Lower lobe of right lung (tissue), 2 donors: ENCODE data around the gene PPP2R2C. TPM values are rescaled to one million over a fixed set of nuclear protein-coding genes. Genes with fewer than 3 reads are reported as not detected.
A peak's percentile ranks its signal among the peaks of the same experiment; 100 is the strongest.

ENCODE experiments used
- ATAC-seq, 2 donors: fragments of 200-7000 bp; cut with Tn5 transposase; one replicate each; pipeline ENCODE4 v1.9.1; 2020 to 2022; ENCODE audit warnings: mild to moderate bottlenecking in 2 of 2, moderate library complexity in 2 of 2
- DNase-seq: peaks from one replicate; pipeline ENCODE4 v3.0.0-alpha.2; 2020
- H3K27ac ChIP-seq: fragments of 200-600 bp; one replicate; pipeline ENCODE4 v1.8.0; 2022
- H3K27me3 ChIP-seq: fragments of 200-600 bp; one replicate; pipeline ENCODE4 v1.8.0; 2022; ENCODE audit warnings: low read depth
- H3K36me3 ChIP-seq: fragments of 200-600 bp; one replicate; pipeline ENCODE4 v1.8.0; 2022; ENCODE audit warnings: mild to moderate bottlenecking
- H3K4me1 ChIP-seq: fragments of 200-600 bp; one replicate; pipeline ENCODE4 v1.8.0; 2022
- H3K4me3 ChIP-seq: fragments of 200-600 bp; one replicate; pipeline ENCODE4 v1.8.0; 2022; ENCODE audit warnings: mild to moderate bottlenecking
- H3K9me3 ChIP-seq: fragments of 200-600 bp; one replicate; pipeline ENCODE4 v1.8.0; 2022
- intact Hi-C: fragments of 100-400 bp; cut with DNase I; formaldehyde crosslinking; loops from one replicate; pipeline ENCODE4 v1.11.0; 2022
- total RNA-seq: library from RNA; stranded (reverse); fragmentation: NEBNext Ultra II Directional; extraction: Animal tissue kit (Norgen Biotek cat#: 25700); gene quantifications from one replicate; pipeline ENCODE4 v1.2.1, GENCODE V29; 2021
- TF ChIP-seq, protein P1 (sequence below): fragments of 200-600 bp; IDR thresholded peaks from one replicate; pipeline ENCODE4 v1.8.0; 2022; ENCODE audit warnings: antibody characterized with exemption, mild to moderate bottlenecking
- donor health status: DM: no; HTN: yes; CAD: no; lungs with severe emphysema.

Gene PPP2R2C
- total RNA-seq, 1 donor from 2014 or later, result not detected

- no peak for ATAC-seq
Measured at GRCh38 chr4:6385288-6385687, 87.1 kb downstream of the PPP2R2C start.

DNA sequence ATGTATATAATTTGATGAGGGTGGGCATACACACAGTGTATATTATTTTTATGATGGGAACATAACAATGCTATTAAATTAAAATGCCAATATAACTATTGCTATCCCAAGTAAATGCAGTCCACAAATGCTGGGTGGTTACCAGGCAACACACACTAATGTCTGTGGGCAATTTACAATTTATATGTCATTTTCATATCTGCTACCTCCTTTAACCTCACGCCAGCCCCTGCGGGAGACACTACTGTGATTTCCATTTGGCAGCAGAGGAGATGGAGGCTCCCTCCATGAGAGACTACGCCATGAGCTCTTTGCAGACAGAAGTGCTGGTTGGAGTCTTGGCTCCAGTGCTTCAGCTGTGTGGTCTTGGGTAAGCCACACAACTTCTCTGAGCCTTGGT lies 87.9 kb downstream of the PPP2R2C start:
- no peak for ATAC-seq
- intact Hi-C loops, result no loop called here
- H3K27me3 ChIP-seq, result peaks cover 34% of the 10 kb centered on the region

More at GRCh38 chr4:6385288-6385687, 87.1 kb downstream of the PPP2R2C start:
- H3K9me3 ChIP-seq, result no peaks in the 10 kb centered on the region
- TF ChIP-seq, protein P1, sequence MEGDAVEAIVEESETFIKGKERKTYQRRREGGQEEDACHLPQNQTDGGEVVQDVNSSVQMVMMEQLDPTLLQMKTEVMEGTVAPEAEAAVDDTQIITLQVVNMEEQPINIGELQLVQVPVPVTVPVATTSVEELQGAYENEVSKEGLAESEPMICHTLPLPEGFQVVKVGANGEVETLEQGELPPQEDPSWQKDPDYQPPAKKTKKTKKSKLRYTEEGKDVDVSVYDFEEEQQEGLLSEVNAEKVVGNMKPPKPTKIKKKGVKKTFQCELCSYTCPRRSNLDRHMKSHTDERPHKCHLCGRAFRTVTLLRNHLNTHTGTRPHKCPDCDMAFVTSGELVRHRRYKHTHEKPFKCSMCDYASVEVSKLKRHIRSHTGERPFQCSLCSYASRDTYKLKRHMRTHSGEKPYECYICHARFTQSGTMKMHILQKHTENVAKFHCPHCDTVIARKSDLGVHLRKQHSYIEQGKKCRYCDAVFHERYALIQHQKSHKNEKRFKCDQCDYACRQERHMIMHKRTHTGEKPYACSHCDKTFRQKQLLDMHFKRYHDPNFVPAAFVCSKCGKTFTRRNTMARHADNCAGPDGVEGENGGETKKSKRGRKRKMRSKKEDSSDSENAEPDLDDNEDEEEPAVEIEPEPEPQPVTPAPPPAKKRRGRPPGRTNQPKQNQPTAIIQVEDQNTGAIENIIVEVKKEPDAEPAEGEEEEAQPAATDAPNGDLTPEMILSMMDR, result no peak
- peaks cover 32% of the 10 kb centered on the region for H3K27me3 ChIP-seq
- H3K36me3 ChIP-seq, result no peaks in the 10 kb centered on the region
- no peak for DNase-seq
- no peak overlapping the region for H3K4me3 ChIP-seq
- H3K4me1 ChIP-seq, result no peaks in the 10 kb centered on the region
- intact Hi-C loops, result no loop called here
- H3K27ac ChIP-seq, result no peak overlapping the region

GRCh38 chr4:6383929-6384328 lies 88.5 kb downstream of the PPP2R2C start:
- TF ChIP-seq, protein P1, result no peak
- no peak for ATAC-seq
- H3K27me3 ChIP-seq, result peaks cover 35% of the 10 kb centered on the region

More for the DNA sequence above, 87.9 kb downstream of the PPP2R2C start:
- Histone ChIP-seq H3K9me3 (no peaks in the 10 kb centered on the region), H3K36me3 (no peaks in the 10 kb centered on the region), H3K4me1 (no peaks in the 10 kb centered on the region), H3K4me3 (no peak overlapping the region), H3K27ac (no peak overlapping the region)
- TF ChIP-seq, protein P1, result no peak
- DNase-seq, result no peak

DNA sequence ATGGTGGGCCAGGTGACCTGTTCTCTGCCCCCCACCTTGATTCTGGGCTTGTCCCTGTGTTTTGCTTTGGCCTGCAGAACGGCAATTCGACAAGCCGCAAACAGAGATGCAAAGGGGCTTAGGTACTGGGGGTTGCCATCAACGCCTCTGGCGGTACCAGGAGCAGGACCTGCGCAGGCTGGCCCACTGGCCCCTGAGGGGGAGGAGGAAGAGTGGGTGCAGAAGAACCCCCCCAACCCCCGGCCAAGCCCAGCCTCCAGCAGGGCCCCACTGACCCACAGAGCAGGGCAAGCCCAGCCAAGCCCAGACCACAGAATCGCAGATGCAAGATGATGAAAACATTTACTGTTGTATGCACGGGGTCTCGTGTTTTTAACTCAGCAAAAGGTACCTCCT lies 89.4 kb downstream of the PPP2R2C start:
- ATAC-seq (no peak), DNase-seq (peak; percentile 27)
- Histone ChIP-seq H3K9me3 (no peaks in the 10 kb centered on the region), H3K27ac (no peak overlapping the region), H3K36me3 (no peaks in the 10 kb centered on the region), H3K4me3 (no peak overlapping the region), H3K4me1 (no peaks in the 10 kb centered on the region), H3K27me3 (peaks cover 30% of the 10 kb centered on the region)
- TF ChIP-seq, protein P1, result no peak
- intact Hi-C loops, result no loop called here

More at GRCh38 chr4:6383929-6384328, 88.5 kb downstream of the PPP2R2C start:
- Histone ChIP-seq H3K9me3 (no peaks in the 10 kb centered on the region), H3K4me3 (no peak overlapping the region), H3K4me1 (no peaks in the 10 kb centered on the region), H3K27ac (no peak overlapping the region), H3K36me3 (no peaks in the 10 kb centered on the region)
- DNase-seq, result no peak
- intact Hi-C loops, result no loop called here

DNA sequence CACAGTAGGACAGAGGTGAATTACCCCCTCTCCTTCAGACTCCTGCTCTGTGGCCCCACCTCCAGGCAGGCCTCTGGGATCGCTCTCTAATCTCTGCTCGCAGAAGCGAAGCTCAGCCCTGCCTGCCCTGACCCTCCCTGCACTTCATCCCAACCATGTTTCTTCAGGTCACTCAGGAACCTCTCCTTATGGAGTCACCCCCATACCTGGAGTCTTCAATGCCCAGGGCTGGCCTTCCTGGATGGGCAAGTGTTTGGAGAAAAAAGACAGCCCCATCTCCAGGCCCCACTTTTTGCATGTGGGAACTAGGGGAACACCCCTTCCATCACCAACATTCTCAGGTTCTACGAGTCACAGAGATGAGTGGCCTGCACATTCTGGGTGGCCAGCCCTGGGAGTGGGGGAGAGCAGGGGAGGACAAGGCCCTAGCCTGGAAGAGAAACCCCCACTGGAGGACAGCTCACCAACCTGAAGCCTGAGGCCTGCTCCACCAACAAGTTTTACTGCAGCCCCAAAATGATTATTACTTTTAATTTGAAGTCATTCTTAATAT lies 90.8 kb downstream of the PPP2R2C start:
- intact Hi-C loops, result no loop called here
- no peaks in the 10 kb centered on the region for H3K9me3 ChIP-seq
- DNase-seq (peak; percentile 12), ATAC-seq (no peak)
- no peaks in the 10 kb centered on the region for H3K4me1 ChIP-seq
- no peak overlapping the region for H3K4me3 ChIP-seq
- H3K27me3 ChIP-seq, result peaks cover 31% of the 10 kb centered on the region
- TF ChIP-seq, protein P1, result no peak
- no peaks in the 10 kb centered on the region for H3K36me3 ChIP-seq
- H3K27ac ChIP-seq, result no peak overlapping the region
